WTC11 (cell line): ENCODE results near the gene FAM47E. TPM values are rescaled to one million over a fixed set of nuclear protein-coding genes. Genes with fewer than 3 reads are reported as not detected.

Experiments used
- CREM ChIP-seq: sonication (generic); formaldehyde crosslinking; IDR thresholded peaks from 2 replicates; pipeline ENCODE4 v1.8.1; 2022; ENCODE audit warnings: mild to moderate bottlenecking, missing genetic modification reagents, moderate library complexity
- ELF4 ChIP-seq: sonication (generic); formaldehyde crosslinking; IDR thresholded peaks from 2 replicates; pipeline ENCODE4 v1.8.1; 2022; ENCODE audit warnings: low read depth, mild to moderate bottlenecking, moderate library complexity, missing genetic modification reagents
- ESRRA ChIP-seq: sonication (generic); formaldehyde crosslinking; IDR thresholded peaks from 2 replicates; pipeline ENCODE4 v1.8.1; 2022; ENCODE audit warnings: mild to moderate bottlenecking, missing genetic modification reagents, borderline replicate concordance
- FOXJ3 ChIP-seq: sonication (generic); formaldehyde crosslinking; IDR thresholded peaks from 2 replicates; pipeline ENCODE4 v1.9.0; 2021; ENCODE audit warnings: missing genetic modification reagents, mild to moderate bottlenecking, borderline replicate concordance
- HMGA2 ChIP-seq: fragments of 250-450 bp; sonication (Bioruptor Pico); IDR thresholded peaks from 2 replicates; pipeline ENCODE4 v1.4.0; 2021; ENCODE audit warnings: mild to moderate bottlenecking, moderate library complexity
- JUN ChIP-seq: sonication (generic); formaldehyde crosslinking; IDR thresholded peaks from 2 replicates; pipeline ENCODE4 v1.8.0; 2023; ENCODE audit warnings: mild to moderate bottlenecking, missing genetic modification reagents
- MYBL2 ChIP-seq: sonication (generic); formaldehyde crosslinking; IDR thresholded peaks from 2 replicates; pipeline ENCODE4 v1.8.1; 2023; ENCODE audit warnings: mild to moderate bottlenecking, moderate library complexity, missing genetic modification reagents
- OVOL2 ChIP-seq: fragments of 250-450 bp; sonication (Bioruptor Pico); IDR thresholded peaks from 2 replicates; pipeline ENCODE4 v1.9.0; 2021; ENCODE audit warnings: mild to moderate bottlenecking, borderline replicate concordance
- RELA ChIP-seq: sonication (generic); formaldehyde crosslinking; IDR thresholded peaks from 2 replicates; pipeline ENCODE4 v1.8.1; 2022; ENCODE audit warnings: missing genetic modification reagents, mild to moderate bottlenecking, borderline replicate concordance
- ZNF138 ChIP-seq: sonication (generic); formaldehyde crosslinking; conservative IDR thresholded peaks from 2 replicates; pipeline ENCODE4 v1.8.1; 2022; ENCODE audit warnings: mild to moderate bottlenecking, moderate library complexity, missing genetic modification reagents
- ZNF317 ChIP-seq: sonication (generic); formaldehyde crosslinking; IDR thresholded peaks from 2 replicates; pipeline ENCODE4 v1.8.1; 2023; ENCODE audit warnings: low read depth, mild to moderate bottlenecking, moderate library complexity, missing genetic modification reagents, borderline replicate concordance
- ZNF396 ChIP-seq: fragments of 250-450 bp; sonication (Bioruptor Pico); IDR thresholded peaks from 2 replicates; pipeline ENCODE4 v1.8.0; 2021; ENCODE audit warnings: mild to moderate bottlenecking, moderate library complexity, borderline replicate concordance
- total RNA-seq: library from RNA; stranded (reverse); gene quantifications from 3 replicates; pipeline ENCODE4 v1.2.3, GENCODE V29; 2021
- TF ChIP-seq, protein P1 (sequence below): sonication (generic); formaldehyde crosslinking; conservative IDR thresholded peaks from 2 replicates; pipeline ENCODE4 v1.8.1; 2023; ENCODE audit warnings: mild to moderate bottlenecking, low read depth, missing genetic modification reagents, moderate library complexity
- TF ChIP-seq, protein P2 (sequence below): sonication (generic); formaldehyde crosslinking; IDR thresholded peaks from 2 replicates; pipeline ENCODE4 v1.8.1; 2023; ENCODE audit warnings: mild to moderate bottlenecking, missing genetic modification reagents, moderate library complexity
- TF ChIP-seq, protein P3 (sequence below): sonication (generic); formaldehyde crosslinking; IDR thresholded peaks from 2 replicates; pipeline ENCODE4 v1.8.0; 2022; ENCODE audit warnings: mild to moderate bottlenecking, missing genetic modification reagents
- TF ChIP-seq, protein P4 (sequence below): sonication (generic); formaldehyde crosslinking; IDR thresholded peaks from 2 replicates; pipeline ENCODE4 v1.8.0; 2023; ENCODE audit warnings: missing genetic modification reagents, mild to moderate bottlenecking, borderline replicate concordance
- TF ChIP-seq, protein P5 (sequence below): sonication (generic); formaldehyde crosslinking; IDR thresholded peaks from 2 replicates; pipeline ENCODE4 v1.8.1; 2022; ENCODE audit warnings: low read depth, mild to moderate bottlenecking, moderate library complexity, missing genetic modification reagents, borderline replicate concordance
- TF ChIP-seq, protein P6 (sequence below): fragments of 250-450 bp; sonication (Bioruptor Pico); conservative IDR thresholded peaks from 2 replicates; pipeline ENCODE4 v1.9.0; 2021; ENCODE audit warnings: mild to moderate bottlenecking
- TF ChIP-seq, protein P7 (sequence below): sonication (generic); formaldehyde crosslinking; IDR thresholded peaks from 2 replicates; pipeline ENCODE4 v1.8.0; 2022; ENCODE audit warnings: missing genetic modification reagents

The FAM47E gene
- total RNA-seq, 1 experiment from 2014 or later, result 1.4 TPM

DNA sequence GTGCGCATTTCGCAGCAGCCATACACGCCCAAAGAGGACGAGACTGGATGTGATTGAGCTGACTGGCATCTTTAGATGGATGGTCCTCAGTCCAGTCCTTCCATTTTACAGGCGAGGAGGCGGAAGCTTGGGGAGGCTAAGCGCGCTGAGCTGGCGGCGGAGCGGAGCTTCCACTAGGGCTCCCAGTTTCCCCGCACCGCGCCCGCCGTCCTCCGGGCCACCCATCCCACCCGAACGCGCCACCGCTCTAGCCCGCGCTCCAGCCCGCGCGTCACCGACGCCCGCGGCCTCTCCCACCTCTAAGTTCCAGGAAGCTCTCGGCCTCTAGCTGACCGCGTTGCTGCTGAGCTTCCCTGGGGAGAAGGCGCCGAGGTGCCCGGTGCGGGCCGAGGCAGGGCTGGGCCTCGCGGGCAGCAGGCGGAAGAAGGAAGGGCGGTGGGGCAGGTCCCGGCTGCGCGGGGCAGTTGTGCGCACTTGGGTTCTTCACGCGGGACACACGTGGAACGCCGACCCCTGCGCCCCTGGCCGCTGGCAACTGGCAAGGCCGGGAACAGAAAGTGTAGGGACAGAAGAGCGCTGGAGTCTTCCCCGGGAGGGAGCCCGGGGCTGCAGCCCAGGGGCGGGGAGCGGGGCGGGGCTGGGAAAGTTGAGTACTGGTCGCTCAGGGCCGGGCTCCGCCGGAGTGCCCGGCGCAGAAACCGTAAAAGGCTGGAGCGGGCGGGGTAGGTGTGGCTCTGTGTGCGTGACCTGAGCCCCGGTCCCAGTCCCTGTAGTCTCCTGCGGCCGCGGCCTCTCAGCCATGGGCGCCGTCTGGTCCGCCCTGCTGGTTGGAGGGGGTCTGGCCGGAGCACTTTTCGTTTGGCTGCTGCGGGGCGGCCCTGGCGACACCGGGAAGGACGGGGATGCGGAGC is 54.7 kb downstream of the FAM47E start, which contains the start of gene STBD1 (continued):
- TF ChIP-seq, protein P1, sequence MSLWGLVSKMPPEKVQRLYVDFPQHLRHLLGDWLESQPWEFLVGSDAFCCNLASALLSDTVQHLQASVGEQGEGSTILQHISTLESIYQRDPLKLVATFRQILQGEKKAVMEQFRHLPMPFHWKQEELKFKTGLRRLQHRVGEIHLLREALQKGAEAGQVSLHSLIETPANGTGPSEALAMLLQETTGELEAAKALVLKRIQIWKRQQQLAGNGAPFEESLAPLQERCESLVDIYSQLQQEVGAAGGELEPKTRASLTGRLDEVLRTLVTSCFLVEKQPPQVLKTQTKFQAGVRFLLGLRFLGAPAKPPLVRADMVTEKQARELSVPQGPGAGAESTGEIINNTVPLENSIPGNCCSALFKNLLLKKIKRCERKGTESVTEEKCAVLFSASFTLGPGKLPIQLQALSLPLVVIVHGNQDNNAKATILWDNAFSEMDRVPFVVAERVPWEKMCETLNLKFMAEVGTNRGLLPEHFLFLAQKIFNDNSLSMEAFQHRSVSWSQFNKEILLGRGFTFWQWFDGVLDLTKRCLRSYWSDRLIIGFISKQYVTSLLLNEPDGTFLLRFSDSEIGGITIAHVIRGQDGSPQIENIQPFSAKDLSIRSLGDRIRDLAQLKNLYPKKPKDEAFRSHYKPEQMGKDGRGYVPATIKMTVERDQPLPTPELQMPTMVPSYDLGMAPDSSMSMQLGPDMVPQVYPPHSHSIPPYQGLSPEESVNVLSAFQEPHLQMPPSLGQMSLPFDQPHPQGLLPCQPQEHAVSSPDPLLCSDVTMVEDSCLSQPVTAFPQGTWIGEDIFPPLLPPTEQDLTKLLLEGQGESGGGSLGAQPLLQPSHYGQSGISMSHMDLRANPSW (CRISPR knock-in tag), result no peak
- TF ChIP-seq, protein P2, sequence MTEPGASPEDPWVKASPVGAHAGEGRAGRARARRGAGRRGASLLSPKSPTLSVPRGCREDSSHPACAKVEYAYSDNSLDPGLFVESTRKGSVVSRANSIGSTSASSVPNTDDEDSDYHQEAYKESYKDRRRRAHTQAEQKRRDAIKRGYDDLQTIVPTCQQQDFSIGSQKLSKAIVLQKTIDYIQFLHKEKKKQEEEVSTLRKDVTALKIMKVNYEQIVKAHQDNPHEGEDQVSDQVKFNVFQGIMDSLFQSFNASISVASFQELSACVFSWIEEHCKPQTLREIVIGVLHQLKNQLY (CRISPR knock-in tag), result no peak
- TF ChIP-seq, protein P3, sequence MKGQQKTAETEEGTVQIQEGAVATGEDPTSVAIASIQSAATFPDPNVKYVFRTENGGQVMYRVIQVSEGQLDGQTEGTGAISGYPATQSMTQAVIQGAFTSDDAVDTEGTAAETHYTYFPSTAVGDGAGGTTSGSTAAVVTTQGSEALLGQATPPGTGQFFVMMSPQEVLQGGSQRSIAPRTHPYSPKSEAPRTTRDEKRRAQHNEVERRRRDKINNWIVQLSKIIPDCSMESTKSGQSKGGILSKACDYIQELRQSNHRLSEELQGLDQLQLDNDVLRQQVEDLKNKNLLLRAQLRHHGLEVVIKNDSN, result no peak
- TF ChIP-seq MYBL2 (CRISPR knock-in tag) (0 out of 2 replicates have a peak, but pooled peaks have one; percentile 40), HMGA2 (no peak), ZNF138 (CRISPR knock-in tag) (no peak), FOXJ3 (no peak), ELF4 (CRISPR knock-in tag) (no peak), JUN (CRISPR knock-in tag) (no peak), ESRRA (CRISPR knock-in tag) (no peak), ZNF317 (CRISPR knock-in tag) (no peak), RELA (CRISPR knock-in tag) (no peak; the same call in 1 of the 2 replicates), OVOL2 (no peak), CREM (CRISPR knock-in tag) (0 out of 2 replicates have a peak, but pooled peaks have one; percentile 15), ZNF396 (CRISPR knock-in tag) (no peak)
- TF ChIP-seq, protein P4, sequence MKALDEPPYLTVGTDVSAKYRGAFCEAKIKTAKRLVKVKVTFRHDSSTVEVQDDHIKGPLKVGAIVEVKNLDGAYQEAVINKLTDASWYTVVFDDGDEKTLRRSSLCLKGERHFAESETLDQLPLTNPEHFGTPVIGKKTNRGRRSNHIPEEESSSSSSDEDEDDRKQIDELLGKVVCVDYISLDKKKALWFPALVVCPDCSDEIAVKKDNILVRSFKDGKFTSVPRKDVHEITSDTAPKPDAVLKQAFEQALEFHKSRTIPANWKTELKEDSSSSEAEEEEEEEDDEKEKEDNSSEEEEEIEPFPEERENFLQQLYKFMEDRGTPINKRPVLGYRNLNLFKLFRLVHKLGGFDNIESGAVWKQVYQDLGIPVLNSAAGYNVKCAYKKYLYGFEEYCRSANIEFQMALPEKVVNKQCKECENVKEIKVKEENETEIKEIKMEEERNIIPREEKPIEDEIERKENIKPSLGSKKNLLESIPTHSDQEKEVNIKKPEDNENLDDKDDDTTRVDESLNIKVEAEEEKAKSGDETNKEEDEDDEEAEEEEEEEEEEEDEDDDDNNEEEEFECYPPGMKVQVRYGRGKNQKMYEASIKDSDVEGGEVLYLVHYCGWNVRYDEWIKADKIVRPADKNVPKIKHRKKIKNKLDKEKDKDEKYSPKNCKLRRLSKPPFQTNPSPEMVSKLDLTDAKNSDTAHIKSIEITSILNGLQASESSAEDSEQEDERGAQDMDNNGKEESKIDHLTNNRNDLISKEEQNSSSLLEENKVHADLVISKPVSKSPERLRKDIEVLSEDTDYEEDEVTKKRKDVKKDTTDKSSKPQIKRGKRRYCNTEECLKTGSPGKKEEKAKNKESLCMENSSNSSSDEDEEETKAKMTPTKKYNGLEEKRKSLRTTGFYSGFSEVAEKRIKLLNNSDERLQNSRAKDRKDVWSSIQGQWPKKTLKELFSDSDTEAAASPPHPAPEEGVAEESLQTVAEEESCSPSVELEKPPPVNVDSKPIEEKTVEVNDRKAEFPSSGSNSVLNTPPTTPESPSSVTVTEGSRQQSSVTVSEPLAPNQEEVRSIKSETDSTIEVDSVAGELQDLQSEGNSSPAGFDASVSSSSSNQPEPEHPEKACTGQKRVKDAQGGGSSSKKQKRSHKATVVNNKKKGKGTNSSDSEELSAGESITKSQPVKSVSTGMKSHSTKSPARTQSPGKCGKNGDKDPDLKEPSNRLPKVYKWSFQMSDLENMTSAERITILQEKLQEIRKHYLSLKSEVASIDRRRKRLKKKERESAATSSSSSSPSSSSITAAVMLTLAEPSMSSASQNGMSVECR (CRISPR knock-in tag), result no peak; the same call in 1 of the 2 replicates
- TF ChIP-seq, protein P5, sequence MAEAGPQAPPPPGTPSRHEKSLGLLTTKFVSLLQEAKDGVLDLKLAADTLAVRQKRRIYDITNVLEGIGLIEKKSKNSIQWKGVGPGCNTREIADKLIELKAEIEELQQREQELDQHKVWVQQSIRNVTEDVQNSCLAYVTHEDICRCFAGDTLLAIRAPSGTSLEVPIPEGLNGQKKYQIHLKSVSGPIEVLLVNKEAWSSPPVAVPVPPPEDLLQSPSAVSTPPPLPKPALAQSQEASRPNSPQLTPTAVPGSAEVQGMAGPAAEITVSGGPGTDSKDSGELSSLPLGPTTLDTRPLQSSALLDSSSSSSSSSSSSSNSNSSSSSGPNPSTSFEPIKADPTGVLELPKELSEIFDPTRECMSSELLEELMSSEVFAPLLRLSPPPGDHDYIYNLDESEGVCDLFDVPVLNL (CRISPR knock-in tag), result 0 out of 2 replicates have a peak, but pooled peaks have one; percentile 2
- TF ChIP-seq, protein P6, sequence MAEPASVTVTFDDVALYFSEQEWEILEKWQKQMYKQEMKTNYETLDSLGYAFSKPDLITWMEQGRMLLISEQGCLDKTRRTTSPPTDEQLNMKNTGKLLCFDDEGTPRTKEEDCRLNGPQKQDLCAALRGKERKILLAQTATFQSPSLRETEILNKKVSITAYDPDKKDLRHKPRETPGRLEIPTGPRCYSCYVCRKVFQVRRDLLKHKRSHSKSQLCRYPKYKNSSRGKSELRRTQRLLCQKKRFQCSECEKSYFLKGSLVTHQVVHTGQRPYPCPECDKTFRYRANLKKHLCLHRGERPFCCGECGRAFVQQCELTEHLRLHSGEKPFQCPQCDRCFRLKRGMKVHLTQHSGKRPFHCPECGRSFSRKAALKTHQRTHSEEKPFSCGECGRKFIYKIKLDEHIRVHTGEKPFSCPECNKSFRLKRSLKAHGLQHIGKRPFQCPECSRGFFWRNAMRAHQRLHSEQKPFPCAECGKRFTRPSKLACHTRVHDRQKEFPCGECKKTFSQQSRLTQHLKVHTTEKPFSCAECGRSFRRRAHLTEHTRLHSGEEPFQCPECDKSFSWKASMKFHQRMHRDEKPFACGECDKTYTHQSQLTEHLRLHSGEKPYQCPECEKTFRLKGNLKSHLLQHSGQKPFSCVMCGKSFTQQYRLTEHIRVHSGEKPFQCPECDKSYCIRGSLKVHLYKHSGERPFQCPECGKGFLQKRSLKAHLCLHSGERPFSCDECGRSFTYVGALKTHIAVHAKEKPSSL, result no peak
- TF ChIP-seq, protein P7, sequence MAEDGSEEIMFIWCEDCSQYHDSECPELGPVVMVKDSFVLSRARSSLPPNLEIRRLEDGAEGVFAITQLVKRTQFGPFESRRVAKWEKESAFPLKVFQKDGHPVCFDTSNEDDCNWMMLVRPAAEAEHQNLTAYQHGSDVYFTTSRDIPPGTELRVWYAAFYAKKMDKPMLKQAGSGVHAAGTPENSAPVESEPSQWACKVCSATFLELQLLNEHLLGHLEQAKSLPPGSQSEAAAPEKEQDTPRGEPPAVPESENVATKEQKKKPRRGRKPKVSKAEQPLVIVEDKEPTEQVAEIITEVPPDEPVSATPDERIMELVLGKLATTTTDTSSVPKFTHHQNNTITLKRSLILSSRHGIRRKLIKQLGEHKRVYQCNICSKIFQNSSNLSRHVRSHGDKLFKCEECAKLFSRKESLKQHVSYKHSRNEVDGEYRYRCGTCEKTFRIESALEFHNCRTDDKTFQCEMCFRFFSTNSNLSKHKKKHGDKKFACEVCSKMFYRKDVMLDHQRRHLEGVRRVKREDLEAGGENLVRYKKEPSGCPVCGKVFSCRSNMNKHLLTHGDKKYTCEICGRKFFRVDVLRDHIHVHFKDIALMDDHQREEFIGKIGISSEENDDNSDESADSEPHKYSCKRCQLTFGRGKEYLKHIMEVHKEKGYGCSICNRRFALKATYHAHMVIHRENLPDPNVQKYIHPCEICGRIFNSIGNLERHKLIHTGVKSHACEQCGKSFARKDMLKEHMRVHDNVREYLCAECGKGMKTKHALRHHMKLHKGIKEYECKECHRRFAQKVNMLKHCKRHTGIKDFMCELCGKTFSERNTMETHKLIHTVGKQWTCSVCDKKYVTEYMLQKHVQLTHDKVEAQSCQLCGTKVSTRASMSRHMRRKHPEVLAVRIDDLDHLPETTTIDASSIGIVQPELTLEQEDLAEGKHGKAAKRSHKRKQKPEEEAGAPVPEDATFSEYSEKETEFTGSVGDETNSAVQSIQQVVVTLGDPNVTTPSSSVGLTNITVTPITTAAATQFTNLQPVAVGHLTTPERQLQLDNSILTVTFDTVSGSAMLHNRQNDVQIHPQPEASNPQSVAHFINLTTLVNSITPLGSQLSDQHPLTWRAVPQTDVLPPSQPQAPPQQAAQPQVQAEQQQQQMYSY (CRISPR knock-in tag), result 0 out of 2 replicates have a peak, but pooled peaks have one; percentile 6
